ENCODE data around the gene COX7A2L.

GRCh38 chr2:42407476-42407875 is 46.5 kb upstream of the COX7A2L start:
- no peak for TF ChIP-seq ZNF274 (IDR thresholded peaks at IDR 0.05; ENCODE audit: low read depth, low read length)
- TF ChIP-seq SUZ12 (IDR thresholded peaks at IDR 0.05; ENCODE audit: extremely low read depth, insufficient read depth, insufficient read length), result no peak

All from NT2/D1 (cell line).